ENCODE measurements around the gene GBP6. TPM values are rescaled to one million over a fixed set of nuclear protein-coding genes. Genes with fewer than 3 reads are reported as not detected.

GBP6 gene
- polyA plus RNA-seq, 3 donors, result not detected

DNA sequence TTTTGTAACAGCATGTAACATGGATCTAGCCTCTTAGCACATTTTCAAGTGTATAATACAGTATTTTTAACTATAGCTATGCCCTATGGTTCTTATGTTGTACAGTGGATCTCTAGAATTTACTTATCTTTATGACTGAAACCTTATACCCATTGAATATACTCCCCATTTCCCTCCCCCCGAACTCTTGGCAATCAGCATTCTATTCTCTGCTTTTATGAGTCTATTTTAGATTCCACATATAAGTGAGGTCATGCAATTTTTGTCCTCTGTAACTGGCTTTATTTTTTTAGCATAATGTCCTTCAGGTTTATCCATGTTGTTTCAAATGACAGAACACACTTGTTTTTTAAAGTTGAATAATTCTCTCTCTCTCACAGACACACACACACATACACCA is 3.1 kb upstream of the GBP6 start:
- no peak overlapping the region for H3K4me3 ChIP-seq (replicated peaks in 1 of 3; ENCODE audit: low read depth in 2 of 3, low read length in 3 of 3)
- Mint-ChIP-seq H3K36me3 (no peaks in the 10 kb centered on the region), H3K9me3 (no peaks in the 10 kb centered on the region), H3K4me3 (no peak overlapping the region), H3K27ac (no peak overlapping the region), H3K27me3 (ENCODE audit: low read depth in 3 of 3) (no peaks in the 10 kb centered on the region), H3K4me1 (peaks cover 14% of the 10 kb centered on the region)
- no peaks in the 10 kb centered on the region for H3K4me1 ChIP-seq (ENCODE audit: control insufficient read depth in 1 of 2, insufficient read depth in 2 of 2, low read length in 2 of 2)
- DNase-seq, result no peak
- H3K4me2 ChIP-seq (replicated peaks; ENCODE audit: extremely low read depth, low read length, poor library complexity, severe bottlenecking), result no peak overlapping the region
- no peaks in the 10 kb centered on the region for H3K9me3 ChIP-seq (replicated peaks in 1 of 2; ENCODE audit: control insufficient read depth in 1 of 2, insufficient read depth in 1 of 2, low read length in 2 of 2)
- WGBS (ENCODE audit: insufficient coverage), result no CpG with 5 or more reads among the region's 1 CpG
- H4K20me1 ChIP-seq (ENCODE audit: insufficient read depth, low read length), result no peaks in the 10 kb centered on the region
- no peak overlapping the region for H2AFZ ChIP-seq (ENCODE audit: insufficient read depth, low read depth, low read length, poor library complexity, severe bottlenecking)
- no peaks in the 10 kb centered on the region for H3K27me3 ChIP-seq (ENCODE audit: control insufficient read depth in 2 of 2, insufficient read depth in 2 of 2, low read length in 2 of 2)
- intact Hi-C loops (cut with micrococcal nuclease), result loop anchor here in 1 of 2 donors (5.0 kb wide), 1 partner anchor 363 kb away; no protein-coding TSS in a partner anchor
- no peak overlapping the region for H3K27ac ChIP-seq (ENCODE audit: low read depth in 1 of 2, low read length in 2 of 2)
- TF ChIP-seq CTCF (IDR thresholded peaks at IDR 0.05), result no peak
- H3K9ac ChIP-seq (ENCODE audit: insufficient read depth, low read length, poor library complexity, severe bottlenecking), result no peak overlapping the region
- no peaks in the 10 kb centered on the region for H3K36me3 ChIP-seq (replicated peaks in 1 of 2; ENCODE audit: control insufficient read depth in 1 of 2, insufficient read depth in 2 of 2, low read length in 2 of 2)
- H3K79me2 ChIP-seq (ENCODE audit: insufficient read depth, low read length), result no peaks in the 10 kb centered on the region

DNA sequence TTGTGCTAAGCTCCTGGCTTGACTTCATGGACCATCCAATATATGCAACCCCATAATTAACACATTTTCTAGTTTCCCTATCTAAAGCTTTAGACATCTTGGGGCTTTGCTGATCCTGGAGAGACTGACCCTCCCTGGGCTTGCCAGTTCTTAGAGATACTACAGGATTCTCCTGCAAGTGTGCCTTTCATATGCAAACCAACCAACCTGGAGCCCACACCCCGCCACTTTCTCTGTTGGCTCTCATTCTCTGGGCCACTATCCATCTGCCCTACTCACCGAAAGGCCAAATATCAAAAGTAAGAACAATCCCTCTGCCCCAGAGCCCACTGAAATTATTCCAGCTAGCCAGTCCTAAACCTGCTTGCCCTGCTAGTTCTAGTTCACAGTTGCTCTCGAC is 2.2 kb upstream of the GBP6 start:
- Histone ChIP-seq H3K4me2 (replicated peaks; ENCODE audit: extremely low read depth, low read length, poor library complexity, severe bottlenecking) (no peak overlapping the region), H3K4me1 (ENCODE audit: control insufficient read depth in 1 of 2, insufficient read depth in 2 of 2, low read length in 2 of 2) (no peaks in the 10 kb centered on the region), H2AFZ (ENCODE audit: insufficient read depth, low read depth, low read length, poor library complexity, severe bottlenecking) (no peak overlapping the region), H3K79me2 (ENCODE audit: insufficient read depth, low read length) (no peaks in the 10 kb centered on the region), H3K27me3 (ENCODE audit: control insufficient read depth in 2 of 2, insufficient read depth in 2 of 2, low read length in 2 of 2) (no peaks in the 10 kb centered on the region), H3K36me3 (replicated peaks in 1 of 2; ENCODE audit: control insufficient read depth in 1 of 2, insufficient read depth in 2 of 2, low read length in 2 of 2) (no peaks in the 10 kb centered on the region), H3K9me3 (replicated peaks in 1 of 2; ENCODE audit: control insufficient read depth in 1 of 2, insufficient read depth in 1 of 2, low read length in 2 of 2) (no peaks in the 10 kb centered on the region), H3K9ac (ENCODE audit: insufficient read depth, low read length, poor library complexity, severe bottlenecking) (no peak overlapping the region), H4K20me1 (ENCODE audit: insufficient read depth, low read length) (no peaks in the 10 kb centered on the region), H3K27ac (ENCODE audit: low read depth in 1 of 2, low read length in 2 of 2) (no peak overlapping the region), H3K4me3 (replicated peaks in 1 of 3; ENCODE audit: low read depth in 2 of 3, low read length in 3 of 3) (no peak overlapping the region)
- Mint-ChIP-seq H3K4me1 (peaks cover 14% of the 10 kb centered on the region), H3K27me3 (ENCODE audit: low read depth in 3 of 3) (no peaks in the 10 kb centered on the region), H3K36me3 (no peaks in the 10 kb centered on the region), H3K4me3 (no peak overlapping the region), H3K27ac (no peak overlapping the region), H3K9me3 (no peaks in the 10 kb centered on the region)
- TF ChIP-seq CTCF (IDR thresholded peaks at IDR 0.05), result no peak
- DNase-seq, result no peak
- 96% methylated on average over 2 of the region's 3 CpGs for WGBS (ENCODE audit: insufficient coverage)
- intact Hi-C loops (cut with micrococcal nuclease), result loop anchor here in 1 of 2 donors (5.0 kb wide), 1 partner anchor 364 kb away; no protein-coding TSS in a partner anchor
